ENCODE data around the gene LIN54. TPM values are rescaled to one million over a fixed set of nuclear protein-coding genes. Genes with fewer than 3 reads are reported as not detected.

Gene LIN54
- 5.5 to 7.2 TPM (median 6.6 TPM) in 5 replicates for total RNA-seq (2022; extraction: Qiagen RNA extraction)

GRCh38 chr4:83010522-83011318 is at the start of gene LIN54:
Gene LIN54 (minus strand): TSS chr4:83010823. CDS start chr4:82984844, 25,979 bp downstream.

GRCh38 chr4:83034630-83035494 is 24.2 kb upstream of the LIN54 start, which contains the start of gene COPS4:
Gene COPS4 (plus strand): TSS chr4:83035183. CDS start chr4:83035225, 42 bp downstream.

GRCh38 chr4:82900411-82901182 is 110.0 kb downstream of the LIN54 start, which contains the start of gene THAP9:
Gene THAP9 (plus strand): TSS chr4:82900735. CDS start chr4:82900803, 68 bp downstream.

GRCh38 chr4:82890901-82891706 is 119.5 kb downstream of the LIN54 start, which contains the start of gene SEC31A:
Gene SEC31A (minus strand): TSS chr4:82891153. CDS start chr4:82881936, 9,217 bp downstream.

Other genes with a start within 250 kb of the LIN54 start
- gene SCD5, start 212.0 kb downstream of the LIN54 start, total RNA-seq (2022; extraction: Qiagen RNA extraction), result 5.8 to 6.7 TPM (median 6.5 TPM) in 5 replicates
- 77.0 to 90.1 TPM (median 82.5 TPM) in 5 replicates for gene SEC31A, start 119.7 kb downstream of the LIN54 start, total RNA-seq (2022; extraction: Qiagen RNA extraction)
- gene THAP9, start 110.1 kb downstream of the LIN54 start, total RNA-seq (2022; extraction: Qiagen RNA extraction), result 1.4 to 1.8 TPM (median 1.7 TPM) in 5 replicates
- gene COPS4, start 24.4 kb upstream of the LIN54 start, total RNA-seq (2022; extraction: Qiagen RNA extraction), result 22.6 to 38.3 TPM (median 23.0 TPM) in 5 replicates
- 0.63 to 1.2 TPM (median 0.93 TPM) in 5 replicates for gene PLAC8, start 103.9 kb upstream of the LIN54 start, total RNA-seq (2022; extraction: Qiagen RNA extraction)